Measurements from ENCODE around the gene ORC4. TPM values are rescaled to one million over a fixed set of nuclear protein-coding genes. Genes with fewer than 3 reads are reported as not detected.

ORC4 gene
- total RNA-seq, 3 donors from 2014 or later = 33.3 to 49.9 (median 41.6) TPM

DNA sequence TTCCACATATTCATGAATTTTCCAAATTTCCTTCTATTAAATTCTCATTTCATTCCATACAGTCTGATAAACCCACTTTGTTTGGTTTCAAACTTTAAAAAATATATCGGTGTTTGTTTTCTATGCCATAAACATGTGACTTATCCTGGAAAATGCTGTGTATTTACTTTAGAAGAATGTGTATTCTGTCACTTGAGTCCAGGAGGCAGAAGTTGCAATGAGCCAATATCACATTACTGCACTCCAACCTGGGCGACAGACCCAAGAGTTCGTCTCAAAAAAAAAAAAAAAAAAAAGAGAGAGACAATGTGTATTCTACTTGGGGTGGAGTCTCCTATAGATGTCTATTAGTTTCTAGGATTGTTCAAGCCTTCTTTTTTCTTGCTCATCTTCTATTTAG, 32.1 kb upstream of the ORC4 start:
- H3K4me1 ChIP-seq (ENCODE audit: low read depth) = no peaks in the 10 kb centered on the region
- no peak for ATAC-seq
- H3K36me3 ChIP-seq (ENCODE audit: low read depth) = no peaks in the 10 kb centered on the region
- no peak overlapping the region for H3K4me3 ChIP-seq
- TF ChIP-seq, protein P1, sequence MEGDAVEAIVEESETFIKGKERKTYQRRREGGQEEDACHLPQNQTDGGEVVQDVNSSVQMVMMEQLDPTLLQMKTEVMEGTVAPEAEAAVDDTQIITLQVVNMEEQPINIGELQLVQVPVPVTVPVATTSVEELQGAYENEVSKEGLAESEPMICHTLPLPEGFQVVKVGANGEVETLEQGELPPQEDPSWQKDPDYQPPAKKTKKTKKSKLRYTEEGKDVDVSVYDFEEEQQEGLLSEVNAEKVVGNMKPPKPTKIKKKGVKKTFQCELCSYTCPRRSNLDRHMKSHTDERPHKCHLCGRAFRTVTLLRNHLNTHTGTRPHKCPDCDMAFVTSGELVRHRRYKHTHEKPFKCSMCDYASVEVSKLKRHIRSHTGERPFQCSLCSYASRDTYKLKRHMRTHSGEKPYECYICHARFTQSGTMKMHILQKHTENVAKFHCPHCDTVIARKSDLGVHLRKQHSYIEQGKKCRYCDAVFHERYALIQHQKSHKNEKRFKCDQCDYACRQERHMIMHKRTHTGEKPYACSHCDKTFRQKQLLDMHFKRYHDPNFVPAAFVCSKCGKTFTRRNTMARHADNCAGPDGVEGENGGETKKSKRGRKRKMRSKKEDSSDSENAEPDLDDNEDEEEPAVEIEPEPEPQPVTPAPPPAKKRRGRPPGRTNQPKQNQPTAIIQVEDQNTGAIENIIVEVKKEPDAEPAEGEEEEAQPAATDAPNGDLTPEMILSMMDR (IDR thresholded peaks at IDR 0.05) = no peak
- no peaks in the 10 kb centered on the region for H3K9me3 ChIP-seq
- DNase-seq = no peak
- intact Hi-C loops (cut with DNase I, micrococcal nuclease) = no loop called here

DNA sequence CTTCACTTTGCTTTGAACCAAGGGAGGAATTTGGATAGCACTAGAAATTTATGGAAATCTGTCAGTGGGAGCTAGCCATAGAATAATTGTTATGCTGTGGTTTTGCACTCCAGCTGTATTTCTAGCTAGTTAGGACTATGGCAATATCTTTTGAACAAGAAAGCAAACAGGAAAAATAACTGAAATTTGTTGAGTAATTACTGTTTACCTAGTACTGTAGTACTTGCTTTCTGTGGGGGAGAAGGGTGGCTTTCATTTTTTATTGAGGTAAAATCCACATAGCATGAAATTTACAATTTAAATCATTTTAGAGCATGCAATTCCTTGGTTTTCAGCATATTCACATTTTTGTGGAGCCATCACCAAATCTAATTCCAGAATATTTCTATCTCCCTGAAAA, 28.7 kb upstream of the ORC4 start:
- TF ChIP-seq, protein P1 (IDR thresholded peaks at IDR 0.05) = no peak
- no peak for ATAC-seq
- intact Hi-C loops (cut with DNase I, micrococcal nuclease) = no loop called here

DNA sequence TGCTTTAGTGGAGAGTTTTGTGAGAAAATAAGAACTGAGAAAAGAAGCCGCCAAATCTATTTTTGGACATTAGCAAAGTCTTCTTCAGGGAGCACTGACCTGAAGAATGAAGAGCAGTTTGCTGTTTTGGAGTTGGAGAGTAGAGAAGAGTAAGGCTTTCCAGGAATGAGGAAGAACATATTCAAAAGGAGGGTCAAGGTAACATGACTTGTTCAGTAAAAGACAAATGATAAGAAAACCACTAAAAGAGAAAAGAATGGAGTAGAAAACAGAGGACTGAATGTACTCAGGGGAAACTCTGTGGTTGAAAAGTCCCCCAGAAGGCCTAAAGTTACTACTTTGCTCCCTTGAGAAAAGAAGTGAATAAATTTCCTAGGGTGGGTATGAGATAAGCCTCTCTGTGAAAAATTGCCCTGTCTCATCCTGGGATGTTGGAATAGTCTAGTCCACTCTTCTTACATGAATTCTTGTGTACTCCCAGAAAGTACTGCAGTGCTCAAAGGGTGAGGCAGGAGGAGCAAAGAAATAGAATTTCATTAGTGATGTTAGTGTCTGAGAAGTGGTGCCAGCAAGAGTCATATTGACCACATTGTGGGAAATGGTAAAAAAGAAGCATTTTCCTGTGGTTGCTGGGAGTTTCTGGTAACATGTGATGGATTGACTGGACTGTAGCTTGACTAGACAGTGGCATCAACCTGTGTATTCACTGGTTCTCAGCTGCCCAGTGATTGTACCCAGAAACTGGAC, 28.1 kb upstream of the ORC4 start:
- intact Hi-C loops (cut with DNase I, micrococcal nuclease) = no loop called here
- Histone ChIP-seq H3K4me3 (no peak overlapping the region), H3K9me3 (no peaks in the 10 kb centered on the region), H3K4me1 (ENCODE audit: low read depth) (no peaks in the 10 kb centered on the region), H3K36me3 (ENCODE audit: low read depth) (no peaks in the 10 kb centered on the region)
- DNase-seq (no peak), ATAC-seq (no peak)
- TF ChIP-seq, protein P1 (IDR thresholded peaks at IDR 0.05) = no peak

More for the DNA sequence above, 28.7 kb upstream of the ORC4 start:
- H3K9me3 ChIP-seq = no peaks in the 10 kb centered on the region
- H3K4me1 ChIP-seq (ENCODE audit: low read depth) = no peaks in the 10 kb centered on the region
- no peak overlapping the region for H3K4me3 ChIP-seq
- DNase-seq = no peak
- H3K36me3 ChIP-seq (ENCODE audit: low read depth) = no peaks in the 10 kb centered on the region

DNA sequence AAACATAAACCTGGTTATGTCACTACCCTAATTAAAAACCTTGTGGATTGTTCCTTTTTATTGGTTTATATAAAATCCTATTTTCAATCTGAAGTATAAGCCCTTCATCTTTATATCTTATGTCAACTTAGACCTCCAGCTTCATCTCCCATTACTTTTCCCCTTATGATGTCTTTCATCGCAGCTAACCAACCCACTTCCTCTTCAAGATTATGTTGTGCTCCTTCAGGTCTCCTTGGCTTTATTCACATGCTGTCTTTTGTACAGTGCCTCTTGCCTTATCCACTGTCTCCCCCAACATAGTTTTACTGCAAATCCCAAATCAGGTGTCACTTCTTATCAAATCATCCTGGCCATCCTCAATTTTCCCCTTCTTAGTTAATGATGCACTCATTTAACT, 26.3 kb upstream of the ORC4 start:
- Histone ChIP-seq H3K4me3 (no peak overlapping the region), H3K9me3 (no peaks in the 10 kb centered on the region), H3K4me1 (ENCODE audit: low read depth) (no peaks in the 10 kb centered on the region), H3K36me3 (ENCODE audit: low read depth) (no peaks in the 10 kb centered on the region)
- intact Hi-C loops (cut with DNase I, micrococcal nuclease) = no loop called here
- TF ChIP-seq, protein P1 (IDR thresholded peaks at IDR 0.05) = no peak
- no peak for DNase-seq
- no peak for ATAC-seq

DNA sequence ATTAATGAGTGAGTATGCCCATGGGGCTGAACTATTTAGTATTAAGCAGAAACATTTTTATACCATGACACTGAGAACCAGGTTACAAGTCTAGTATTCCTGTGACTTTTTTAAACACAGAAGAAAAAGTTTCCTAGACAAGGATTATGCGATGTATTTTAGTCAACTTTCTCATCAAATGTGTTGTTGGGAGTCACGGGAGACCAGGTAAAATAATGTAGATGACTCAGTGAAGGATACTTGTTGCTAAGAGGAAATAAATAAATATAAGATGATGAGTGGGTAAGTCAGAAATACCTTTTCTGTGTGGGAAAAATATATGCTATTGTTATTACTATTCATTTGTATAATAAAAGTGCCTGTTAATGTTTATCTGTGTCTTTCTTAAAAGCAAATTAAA, 23.8 kb upstream of the ORC4 start:
- no peak for DNase-seq
- H3K9me3 ChIP-seq = no peaks in the 10 kb centered on the region
- no peak overlapping the region for H3K4me3 ChIP-seq
- TF ChIP-seq, protein P1 (IDR thresholded peaks at IDR 0.05) = no peak
- intact Hi-C loops (cut with DNase I, micrococcal nuclease) = no loop called here
- H3K4me1 ChIP-seq (ENCODE audit: low read depth) = no peaks in the 10 kb centered on the region
- ATAC-seq = no peak
- H3K36me3 ChIP-seq (ENCODE audit: low read depth) = no peaks in the 10 kb centered on the region

Measured in mucosa of descending colon (tissue), 3 donors.